SK-N-MC (cell line): ENCODE data around the gene CCDC8.

Experiments used
- DNase-seq: peaks from one replicate; pipeline ENCODE4 v3.0.0-alpha.2; 2011; ENCODE audit warnings: low read depth, low spot score
- H3K27ac ChIP-seq: fragments of 200-600 bp; sonication (generic); 2 replicates; pipeline ENCODE4 v1.5.1; 2016; ENCODE audit warnings: mixed run types
- H3K36me3 ChIP-seq: fragments of 200-600 bp; sonication (generic); 2 replicates; pipeline ENCODE4 v1.6.1; 2017; ENCODE audit warnings: antibody characterized with exemption, low read length, mixed read lengths; ENCODE audit not compliant: insufficient read depth
- H3K4me3 ChIP-seq: fragments of 200-600 bp; sonication (generic); 2 replicates; pipeline ENCODE4 v1.5.1; 2016
- H3K9ac ChIP-seq: fragments of 200-600 bp; sonication (generic); 2 replicates; pipeline ENCODE4 v1.8.0; 2017; ENCODE audit warnings: mixed run types, mixed read lengths; ENCODE audit not compliant: insufficient read length
- H3K9me3 ChIP-seq: fragments of 200-600 bp; sonication (generic); 2 replicates; pipeline ENCODE4 v1.6.1; 2017; ENCODE audit warnings: low read depth, mild to moderate bottlenecking, antibody characterized with exemption, low read length, moderate library complexity, mixed read lengths
- EZH2 ChIP-seq: fragments of 200-600 bp; sonication (generic); IDR thresholded peaks from one replicate; pipeline ENCODE4 v1.6.1; 2017; ENCODE audit warnings: antibody characterized with exemption
- FOXP2 ChIP-seq: optimal IDR thresholded peaks from 2 replicates; pipeline ENCODE3; 2011; ENCODE audit warnings: mild to moderate bottlenecking, moderate library complexity; ENCODE audit not compliant: insufficient read depth; ENCODE audit errors: extremely low read length, control extremely low read depth
- POLR2AphosphoS5 ChIP-seq: IDR thresholded peaks from 2 replicates; pipeline ENCODE4 v1.6.1; 2012; ENCODE audit warnings: mild to moderate bottlenecking, low read depth, low read length, borderline replicate concordance

CCDC8 gene

DNA sequence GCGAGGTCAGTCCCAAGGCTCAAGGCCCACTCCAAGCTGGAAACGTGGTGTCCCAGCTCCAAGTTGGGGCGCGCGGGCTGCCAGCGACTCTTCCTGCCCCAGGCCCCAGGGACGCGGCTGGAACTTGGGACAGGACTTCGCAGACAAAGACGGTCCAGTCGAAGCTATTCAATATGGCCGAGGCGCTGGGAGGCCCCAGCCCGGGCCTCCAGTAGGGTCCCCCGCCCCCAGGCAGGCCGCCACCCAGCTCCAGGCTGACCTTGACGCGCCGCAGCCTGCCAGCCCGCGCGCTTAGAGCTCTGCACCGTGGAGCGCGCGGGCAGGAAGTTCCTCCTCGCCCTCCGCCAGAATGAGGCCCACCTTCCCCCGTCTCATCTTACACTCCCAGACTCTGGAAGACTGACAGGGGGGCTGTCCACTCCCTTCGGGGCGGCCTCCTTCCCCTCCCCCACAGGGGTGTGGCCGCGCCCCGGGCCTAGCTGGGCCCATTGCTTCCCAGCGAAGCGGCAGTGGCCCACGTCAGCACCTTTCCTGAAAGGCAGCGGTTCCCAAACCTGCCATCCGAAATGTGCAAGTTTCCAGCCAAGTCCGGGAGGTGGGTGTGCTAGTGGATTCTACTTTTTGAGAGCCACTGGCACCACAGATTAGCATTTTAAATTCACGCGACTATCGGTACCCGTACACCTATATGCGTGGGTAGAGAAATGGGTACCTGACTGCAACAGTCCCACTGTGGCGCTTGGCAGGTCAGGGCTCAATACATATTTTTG is at the start of gene CCDC8:
Gene CCDC8, minus strand, starts transcription at position 303 of the 770 bp plus-strand sequence. CDS start 754 bp downstream, outside the sequence.
- Histone ChIP-seq H3K9ac (peak within 1 kb of the TSS; percentile 87), H3K27ac (peak within 1 kb of the TSS; percentile 71), H3K9me3 (no peaks in the 10 kb centered on the region), H3K36me3 (peaks cover 15% of the 10 kb centered on the region), H3K4me3 (peak within 1 kb of the TSS; percentile 94)
- no peak for DNase-seq
- TF ChIP-seq FOXP2 (peak; percentile 81), POLR2AphosphoS5 (peak; percentile 98), EZH2 (no peak)

DNA sequence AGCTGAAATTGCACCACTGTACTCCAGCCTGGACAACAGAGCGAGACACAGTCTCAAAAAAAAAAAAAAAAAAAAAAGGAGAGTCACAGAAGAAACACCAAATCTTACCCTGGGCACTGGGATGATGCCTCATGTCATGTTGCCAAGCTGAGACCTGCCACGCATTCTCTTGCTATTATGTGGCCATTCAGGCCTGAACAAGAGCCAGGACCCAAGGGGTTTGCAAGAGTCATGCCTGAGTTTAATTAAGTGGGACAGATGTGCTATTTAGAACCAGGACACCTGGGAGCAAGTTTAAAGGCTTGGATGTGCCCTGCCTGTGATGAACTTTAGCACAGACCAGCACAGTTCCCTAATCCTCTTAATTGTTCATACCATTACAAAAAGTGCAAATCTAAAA is 48.2 kb upstream of the CCDC8 start:
- Histone ChIP-seq H3K36me3 (no peaks in the 10 kb centered on the region), H3K4me3 (no peak overlapping the region), H3K27ac (no peak overlapping the region), H3K9ac (no peak overlapping the region), H3K9me3 (no peaks in the 10 kb centered on the region)
- TF ChIP-seq FOXP2 = no peak
- no peak for TF ChIP-seq POLR2AphosphoS5
- TF ChIP-seq EZH2 = no peak
- no peak for DNase-seq

- Histone ChIP-seq H3K9ac (no peak overlapping the region), H3K36me3 (no peaks in the 10 kb centered on the region), H3K9me3 (no peaks in the 10 kb centered on the region), H3K4me3 (no peak overlapping the region), H3K27ac (no peak overlapping the region)
- DNase-seq = no peak
- TF ChIP-seq EZH2 (no peak), FOXP2 (no peak), POLR2AphosphoS5 (no peak)
These were observed 47.6 kb upstream of the CCDC8 start for GRCh38 chr19:46460981-46461380.

DNA sequence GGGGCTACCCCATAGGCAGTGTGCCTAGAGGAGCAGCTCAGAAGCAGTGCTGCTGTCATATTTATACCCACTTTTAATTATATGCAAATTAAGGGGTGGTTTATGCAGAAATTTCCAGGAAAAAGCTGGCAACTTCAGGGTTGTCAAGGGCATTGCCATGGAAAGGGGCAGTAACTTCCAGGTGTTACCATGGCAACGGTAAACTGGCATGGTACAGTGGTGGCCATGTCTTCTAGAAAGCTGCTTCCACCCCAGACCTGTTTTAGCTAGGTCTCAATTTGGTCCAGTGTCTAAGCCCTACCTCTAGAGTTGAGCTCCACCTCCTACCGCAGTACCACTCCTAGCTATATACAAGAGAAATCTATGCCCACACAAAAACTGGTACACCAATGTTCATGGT is 46.7 kb upstream of the CCDC8 start:
- no peak overlapping the region for H3K4me3 ChIP-seq
- H3K27ac ChIP-seq = no peak overlapping the region
- TF ChIP-seq EZH2 = no peak
- TF ChIP-seq FOXP2 = no peak
- TF ChIP-seq POLR2AphosphoS5 = no peak
- H3K36me3 ChIP-seq = no peaks in the 10 kb centered on the region
- H3K9ac ChIP-seq = no peak overlapping the region
- DNase-seq = no peak
- no peaks in the 10 kb centered on the region for H3K9me3 ChIP-seq

DNA sequence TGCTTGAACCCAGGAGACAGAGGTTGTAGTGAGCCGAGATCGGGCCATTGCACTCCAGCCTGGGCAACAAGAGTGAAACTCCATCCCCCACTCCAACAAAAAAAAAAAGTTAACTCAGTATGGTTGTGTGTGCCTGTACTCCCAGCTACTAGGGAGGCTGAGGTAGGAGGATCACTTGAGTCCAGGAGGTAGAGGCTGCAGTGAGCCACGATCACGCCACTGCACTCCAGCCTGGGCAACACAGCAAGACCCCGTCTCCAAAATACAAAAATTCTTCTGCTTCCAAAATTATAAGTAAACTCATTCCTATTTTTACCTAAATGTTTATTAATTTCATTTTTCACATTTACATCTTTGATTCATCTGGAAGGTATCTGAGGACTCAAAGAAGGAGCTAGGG is 43.6 kb upstream of the CCDC8 start:
- Histone ChIP-seq H3K9me3 (no peaks in the 10 kb centered on the region), H3K4me3 (no peak overlapping the region), H3K27ac (no peak overlapping the region), H3K9ac (no peak overlapping the region), H3K36me3 (no peaks in the 10 kb centered on the region)
- no peak for DNase-seq
- TF ChIP-seq EZH2 (no peak), FOXP2 (no peak), POLR2AphosphoS5 (no peak)

GRCh38 chr19:46454244-46454643 is 40.9 kb upstream of the CCDC8 start:
- Histone ChIP-seq H3K27ac (no peak overlapping the region), H3K9ac (no peak overlapping the region), H3K4me3 (no peak overlapping the region), H3K36me3 (no peaks in the 10 kb centered on the region), H3K9me3 (no peaks in the 10 kb centered on the region)
- no peak for DNase-seq
- TF ChIP-seq POLR2AphosphoS5 (no peak), EZH2 (no peak), FOXP2 (no peak)

DNA sequence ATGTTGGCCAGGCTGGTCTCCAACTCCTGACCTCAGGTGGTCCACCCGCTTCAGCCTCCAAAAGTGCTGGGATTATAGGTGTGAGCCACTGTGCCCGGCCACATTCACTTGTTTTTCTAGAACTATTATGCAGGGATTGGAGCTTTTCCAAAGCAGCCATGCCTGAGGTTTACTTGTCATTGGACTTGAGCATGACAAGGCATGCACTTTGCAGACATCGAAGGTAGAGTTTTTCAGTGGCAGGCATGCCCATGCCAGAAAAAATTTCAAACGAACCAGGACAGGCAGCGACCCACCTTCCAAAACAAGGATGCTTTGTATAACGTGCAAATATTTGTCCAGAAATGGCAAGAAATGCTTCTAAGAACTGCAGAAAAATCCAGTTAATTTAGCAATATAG is 40.3 kb upstream of the CCDC8 start:
- Histone ChIP-seq H3K36me3 (no peaks in the 10 kb centered on the region), H3K9ac (no peak overlapping the region), H3K9me3 (no peaks in the 10 kb centered on the region), H3K27ac (no peak overlapping the region), H3K4me3 (no peak overlapping the region)
- no peak for DNase-seq
- no peak for TF ChIP-seq EZH2
- TF ChIP-seq POLR2AphosphoS5 = no peak
- no peak for TF ChIP-seq FOXP2

- DNase-seq = no peak
- TF ChIP-seq FOXP2 (no peak), POLR2AphosphoS5 (no peak), EZH2 (no peak)
- Histone ChIP-seq H3K36me3 (no peaks in the 10 kb centered on the region), H3K9me3 (no peaks in the 10 kb centered on the region), H3K9ac (no peak overlapping the region), H3K4me3 (no peak overlapping the region), H3K27ac (no peak overlapping the region)
These were observed 38.8 kb upstream of the CCDC8 start for GRCh38 chr19:46452186-46452585.

- TF ChIP-seq EZH2 (no peak), POLR2AphosphoS5 (no peak), FOXP2 (no peak)
- H3K9ac ChIP-seq = no peak overlapping the region
These were observed 38.0 kb upstream of the CCDC8 start for GRCh38 chr19:46451352-46451751.

More at GRCh38 chr19:46451352-46451751, 38.0 kb upstream of the CCDC8 start:
- no peak for DNase-seq
- Histone ChIP-seq H3K4me3 (no peak overlapping the region), H3K9me3 (no peaks in the 10 kb centered on the region), H3K27ac (no peak overlapping the region), H3K36me3 (no peaks in the 10 kb centered on the region)
